Osteoblast (primary cell): ENCODE measurements around the gene YOD1. TPM values are rescaled to one million over a fixed set of nuclear protein-coding genes. Genes with fewer than 3 reads are reported as not detected.
A peak's percentile ranks its signal among the peaks of the same experiment; 100 is the strongest.
"Not testable (repeated sequence)": the region's sequence is repeated elsewhere in the genome, so short reads cannot be mapped to it uniquely, and the experiment has no call there.

Source experiments
- DNase-seq: peaks from one replicate; pipeline ENCODE4 v3.0.0; 2011; ENCODE audit warnings: low spot score, mixed read lengths; ENCODE audit not compliant: insufficient read length; ENCODE audit errors: missing footprints
- H2AFZ ChIP-seq: 2 replicates; pipeline ENCODE4 v1.6.0; 2011; ENCODE audit warnings: mild to moderate bottlenecking, low read length
- H3K27ac ChIP-seq: 2 replicates; pipeline ENCODE4 v1.5.1; 2011; ENCODE audit warnings: mild to moderate bottlenecking, low read depth, low read length, moderate library complexity
- H3K27me3 ChIP-seq: 2 replicates; pipeline ENCODE4 v1.6.0; 2012; ENCODE audit warnings: mild to moderate bottlenecking, control low read depth, inconsistent platforms, low read length, moderate library complexity; ENCODE audit not compliant: insufficient read depth
- H3K36me3 ChIP-seq: 2 replicates; pipeline ENCODE4 v1.5.1; 2011; ENCODE audit warnings: mild to moderate bottlenecking, low read length, control low read depth, moderate library complexity; ENCODE audit not compliant: insufficient read depth
- H3K4me1 ChIP-seq: 2 replicates; pipeline ENCODE4 v1.5.1; 2011; ENCODE audit warnings: mild to moderate bottlenecking, low read length, control low read depth, moderate library complexity; ENCODE audit not compliant: insufficient read depth
- H3K4me2 ChIP-seq: 2 replicates; pipeline ENCODE4 v1.6.0; 2011; ENCODE audit warnings: mild to moderate bottlenecking, low read length; ENCODE audit not compliant: insufficient read depth
- H3K4me3 ChIP-seq: fragments of 200-600 bp; sonication (generic); 3 replicates; pipeline ENCODE4 v1.5.1; 2012; ENCODE audit warnings: mild to moderate bottlenecking, low read length, inconsistent platforms; ENCODE audit not compliant: insufficient read depth
- H3K79me2 ChIP-seq: 2 replicates; pipeline ENCODE4 v1.6.0; 2012; ENCODE audit warnings: mild to moderate bottlenecking, low read length, control low read depth, inconsistent platforms; ENCODE audit not compliant: insufficient read depth
- H3K9me3 ChIP-seq: 2 replicates; pipeline ENCODE4 v1.5.1; 2011; ENCODE audit warnings: low read depth, low read length, control low read depth
- H4K20me1 ChIP-seq: 2 replicates; pipeline ENCODE4 v1.6.0; 2012; ENCODE audit warnings: mild to moderate bottlenecking, low read length, control low read depth; ENCODE audit not compliant: insufficient read depth
- total RNA-seq: library from RNA; depleted of rRNA; stranded (reverse); fragments of >200 nt; gene quantifications from 2 replicates; pipeline ENCODE4 v1.2.3, GENCODE V29; 2012
- TF ChIP-seq, protein P1 (sequence below): IDR thresholded peaks from 2 replicates; pipeline ENCODE4 v1.5.1; 2011; ENCODE audit warnings: mild to moderate bottlenecking, low read depth, low read length, moderate library complexity; ENCODE audit errors: extremely low read depth

The YOD1 gene
- total RNA-seq, 1 donor: 8.3 TPM

- TF ChIP-seq, protein P1, sequence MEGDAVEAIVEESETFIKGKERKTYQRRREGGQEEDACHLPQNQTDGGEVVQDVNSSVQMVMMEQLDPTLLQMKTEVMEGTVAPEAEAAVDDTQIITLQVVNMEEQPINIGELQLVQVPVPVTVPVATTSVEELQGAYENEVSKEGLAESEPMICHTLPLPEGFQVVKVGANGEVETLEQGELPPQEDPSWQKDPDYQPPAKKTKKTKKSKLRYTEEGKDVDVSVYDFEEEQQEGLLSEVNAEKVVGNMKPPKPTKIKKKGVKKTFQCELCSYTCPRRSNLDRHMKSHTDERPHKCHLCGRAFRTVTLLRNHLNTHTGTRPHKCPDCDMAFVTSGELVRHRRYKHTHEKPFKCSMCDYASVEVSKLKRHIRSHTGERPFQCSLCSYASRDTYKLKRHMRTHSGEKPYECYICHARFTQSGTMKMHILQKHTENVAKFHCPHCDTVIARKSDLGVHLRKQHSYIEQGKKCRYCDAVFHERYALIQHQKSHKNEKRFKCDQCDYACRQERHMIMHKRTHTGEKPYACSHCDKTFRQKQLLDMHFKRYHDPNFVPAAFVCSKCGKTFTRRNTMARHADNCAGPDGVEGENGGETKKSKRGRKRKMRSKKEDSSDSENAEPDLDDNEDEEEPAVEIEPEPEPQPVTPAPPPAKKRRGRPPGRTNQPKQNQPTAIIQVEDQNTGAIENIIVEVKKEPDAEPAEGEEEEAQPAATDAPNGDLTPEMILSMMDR: no peak
- Histone ChIP-seq H3K9me3 (no peaks in the 10 kb centered on the region), H3K27me3 (no peaks in the 10 kb centered on the region), H3K27ac (no peak overlapping the region), H3K4me3 (no peak overlapping the region), H3K79me2 (peaks cover 56% of the 10 kb centered on the region), H3K4me2 (peak overlapping the region; percentile 95), H2AFZ (no peak overlapping the region), H3K36me3 (peaks cover 22% of the 10 kb centered on the region), H4K20me1 (peaks cover 28% of the 10 kb centered on the region), H3K4me1 (peaks cover 36% of the 10 kb centered on the region)
- no peak for DNase-seq
Observed at GRCh38 chr1:207049054-207049453, 2.0 kb downstream of the YOD1 start.

GRCh38 chr1:207048041-207048440 is 3.0 kb downstream of the YOD1 start:
- H4K20me1 ChIP-seq: peaks cover 28% of the 10 kb centered on the region
- no peak for DNase-seq
- no peak overlapping the region for H3K4me2 ChIP-seq

GRCh38 chr1:207047505-207047904 is 3.5 kb downstream of the YOD1 start:
- Histone ChIP-seq H3K4me3 (no peak overlapping the region), H3K4me2 (no peak overlapping the region), H3K27me3 (no peaks in the 10 kb centered on the region), H2AFZ (no peak overlapping the region), H4K20me1 (peaks cover 28% of the 10 kb centered on the region), H3K79me2 (peaks cover 56% of the 10 kb centered on the region), H3K9me3 (no peaks in the 10 kb centered on the region), H3K36me3 (peaks cover 22% of the 10 kb centered on the region), H3K27ac (no peak overlapping the region), H3K4me1 (peaks cover 28% of the 10 kb centered on the region)
- TF ChIP-seq, protein P1: no peak
- DNase-seq: no peak

More at GRCh38 chr1:207048041-207048440, 3.0 kb downstream of the YOD1 start:
- Histone ChIP-seq H3K4me3 (no peak overlapping the region), H3K27ac (no peak overlapping the region), H2AFZ (no peak overlapping the region), H3K27me3 (no peaks in the 10 kb centered on the region), H3K36me3 (peaks cover 22% of the 10 kb centered on the region), H3K4me1 (peaks cover 30% of the 10 kb centered on the region), H3K9me3 (no peaks in the 10 kb centered on the region), H3K79me2 (peaks cover 56% of the 10 kb centered on the region)
- TF ChIP-seq, protein P1: no peak

DNA sequence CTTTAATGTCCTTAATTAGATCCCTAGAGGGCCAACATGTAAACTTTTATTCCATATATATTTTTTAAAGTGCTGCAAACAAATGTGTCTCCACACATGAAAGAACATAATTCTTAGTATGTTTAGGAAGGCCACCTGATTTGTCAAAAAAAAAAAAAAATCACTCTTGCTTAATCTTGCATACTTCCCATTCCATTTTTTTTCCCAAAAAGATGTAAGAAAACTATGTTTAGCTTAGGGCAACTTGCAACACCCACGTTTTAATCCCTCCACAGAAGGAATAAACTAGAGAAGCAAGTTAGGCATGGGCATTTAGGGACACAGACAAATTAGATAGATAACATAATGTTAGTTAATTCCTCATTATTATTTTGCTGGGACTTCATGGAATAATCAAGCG is 5.6 kb downstream of the YOD1 start:
- H3K36me3 ChIP-seq: peaks cover 22% of the 10 kb centered on the region
- H3K9me3 ChIP-seq: no peaks in the 10 kb centered on the region

GRCh38 chr1:207041397-207041796 is 9.6 kb downstream of the YOD1 start:
- not testable (repeated sequence) for H3K4me2 ChIP-seq, H4K20me1 ChIP-seq, DNase-seq, H3K27ac ChIP-seq, H2AFZ ChIP-seq, H3K27me3 ChIP-seq, H3K9me3 ChIP-seq, H3K36me3 ChIP-seq, H3K4me1 ChIP-seq, H3K4me3 ChIP-seq
- H3K79me2 ChIP-seq: peaks cover 13% of the 10 kb centered on the region

More for the DNA sequence above, 5.6 kb downstream of the YOD1 start:
- no peak overlapping the region for H3K4me3 ChIP-seq
- no peaks in the 10 kb centered on the region for H3K27me3 ChIP-seq
- H3K27ac ChIP-seq: no peak overlapping the region
- TF ChIP-seq, protein P1: no peak
- peaks cover 13% of the 10 kb centered on the region for H3K4me1 ChIP-seq
- no peak overlapping the region for H2AFZ ChIP-seq
- H4K20me1 ChIP-seq: peaks cover 28% of the 10 kb centered on the region
- DNase-seq: no peak
- H3K4me2 ChIP-seq: no peak overlapping the region
- peaks cover 53% of the 10 kb centered on the region for H3K79me2 ChIP-seq
